C4-2B (cell line): ENCODE results near the gene VAMP7.

ENCODE experiments used
- ZFX ChIP-seq: fragments of 450-650 bp; IDR thresholded peaks from 2 replicates; pipeline ENCODE4 v1.6.1; 2017
- TF ChIP-seq, protein P1 (sequence below): fragments of 450-650 bp; conservative IDR thresholded peaks from 2 replicates; pipeline ENCODE4 v1.5.1; 2017; ENCODE audit warnings: mild to moderate bottlenecking

DNA sequence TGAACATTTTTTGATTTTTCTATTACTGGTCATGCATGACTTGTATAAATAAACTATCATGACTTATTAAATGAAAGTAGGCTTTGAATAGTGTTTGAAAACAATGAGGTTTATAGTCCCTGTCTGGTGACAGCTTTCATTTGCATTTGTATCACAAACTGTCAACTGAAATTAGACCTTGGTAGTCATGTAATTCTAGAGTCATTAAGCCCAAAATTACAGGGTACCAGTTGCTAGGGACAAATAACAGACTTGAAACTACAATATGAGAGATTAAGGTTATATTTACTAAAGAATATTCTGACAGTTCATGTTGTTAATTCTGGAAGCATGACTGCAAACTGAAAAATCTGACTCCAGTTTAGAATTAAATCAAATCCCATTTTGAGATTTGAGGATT is 9.2 kb upstream of the VAMP7 start:
- TF ChIP-seq, protein P1, sequence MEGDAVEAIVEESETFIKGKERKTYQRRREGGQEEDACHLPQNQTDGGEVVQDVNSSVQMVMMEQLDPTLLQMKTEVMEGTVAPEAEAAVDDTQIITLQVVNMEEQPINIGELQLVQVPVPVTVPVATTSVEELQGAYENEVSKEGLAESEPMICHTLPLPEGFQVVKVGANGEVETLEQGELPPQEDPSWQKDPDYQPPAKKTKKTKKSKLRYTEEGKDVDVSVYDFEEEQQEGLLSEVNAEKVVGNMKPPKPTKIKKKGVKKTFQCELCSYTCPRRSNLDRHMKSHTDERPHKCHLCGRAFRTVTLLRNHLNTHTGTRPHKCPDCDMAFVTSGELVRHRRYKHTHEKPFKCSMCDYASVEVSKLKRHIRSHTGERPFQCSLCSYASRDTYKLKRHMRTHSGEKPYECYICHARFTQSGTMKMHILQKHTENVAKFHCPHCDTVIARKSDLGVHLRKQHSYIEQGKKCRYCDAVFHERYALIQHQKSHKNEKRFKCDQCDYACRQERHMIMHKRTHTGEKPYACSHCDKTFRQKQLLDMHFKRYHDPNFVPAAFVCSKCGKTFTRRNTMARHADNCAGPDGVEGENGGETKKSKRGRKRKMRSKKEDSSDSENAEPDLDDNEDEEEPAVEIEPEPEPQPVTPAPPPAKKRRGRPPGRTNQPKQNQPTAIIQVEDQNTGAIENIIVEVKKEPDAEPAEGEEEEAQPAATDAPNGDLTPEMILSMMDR = no peak
- TF ChIP-seq ZFX = no peak
